AG10803 (cell line): ENCODE results near the gene SUCO.

ENCODE experiments used
- DNase-seq: peaks from one replicate; pipeline ENCODE4 v3.0.0; 2010; ENCODE audit warnings: low read depth
- H3K4me3 ChIP-seq: 2 replicates; pipeline ENCODE4 v1.5.1; 2011; ENCODE audit warnings: mild to moderate bottlenecking, low read length, control low read depth
- CTCF ChIP-seq: conservative IDR thresholded peaks from 2 replicates; pipeline ENCODE4 v1.5.1; 2011; ENCODE audit warnings: mild to moderate bottlenecking, low read length, control low read depth, inconsistent platforms

Gene SUCO

GRCh38 chr1:172623748-172624147 lies 90.8 kb downstream of the SUCO start:
- H3K4me3 ChIP-seq: no peak overlapping the region
- no peak for TF ChIP-seq CTCF
- DNase-seq: no peak

DNA sequence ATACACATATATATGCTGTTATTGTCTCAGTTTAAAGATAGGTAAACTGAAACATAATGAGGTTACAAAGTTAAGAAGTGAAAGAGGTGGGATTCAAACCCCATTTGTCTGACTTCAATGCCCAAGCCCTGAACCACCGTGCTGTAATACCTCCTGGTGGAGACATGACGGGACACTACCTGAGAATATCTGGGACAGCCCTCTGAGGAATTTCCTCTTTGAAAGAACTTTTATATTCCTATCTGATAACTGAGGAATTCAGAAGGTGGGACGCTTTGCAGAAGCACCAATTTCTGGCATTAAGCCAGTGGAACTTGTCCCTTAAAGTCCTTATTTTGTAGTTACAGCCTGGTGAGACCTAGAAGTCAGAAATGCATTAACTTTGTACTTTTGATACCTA lies 93.9 kb downstream of the SUCO start:
- DNase-seq: no peak
- no peak overlapping the region for H3K4me3 ChIP-seq
- TF ChIP-seq CTCF: no peak

DNA sequence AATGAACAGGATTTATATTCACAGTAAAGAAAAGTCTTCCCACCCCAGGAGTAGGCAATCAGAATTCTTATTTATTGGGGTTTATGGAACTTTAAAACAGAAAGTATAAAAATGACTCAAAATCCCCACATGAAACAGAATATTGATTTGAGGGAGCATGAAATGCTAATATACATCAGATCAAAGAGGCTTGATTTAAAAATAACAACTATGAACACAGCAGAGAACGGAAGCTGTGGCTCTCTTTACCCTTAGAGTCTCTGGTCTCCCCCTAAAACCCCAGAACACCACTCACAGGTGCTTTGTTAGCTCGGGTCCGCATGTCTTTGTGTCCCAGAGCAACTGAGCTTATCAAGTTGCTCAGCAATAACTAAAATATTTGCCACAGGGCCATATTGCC lies 94.8 kb downstream of the SUCO start:
- H3K4me3 ChIP-seq: no peak overlapping the region
- no peak for TF ChIP-seq CTCF
- no peak for DNase-seq

- H3K4me3 ChIP-seq: no peak overlapping the region
- DNase-seq: peak; percentile 49
- TF ChIP-seq CTCF: no peak
These were observed 95.5 kb downstream of the SUCO start for GRCh38 chr1:172628401-172628800.

DNA sequence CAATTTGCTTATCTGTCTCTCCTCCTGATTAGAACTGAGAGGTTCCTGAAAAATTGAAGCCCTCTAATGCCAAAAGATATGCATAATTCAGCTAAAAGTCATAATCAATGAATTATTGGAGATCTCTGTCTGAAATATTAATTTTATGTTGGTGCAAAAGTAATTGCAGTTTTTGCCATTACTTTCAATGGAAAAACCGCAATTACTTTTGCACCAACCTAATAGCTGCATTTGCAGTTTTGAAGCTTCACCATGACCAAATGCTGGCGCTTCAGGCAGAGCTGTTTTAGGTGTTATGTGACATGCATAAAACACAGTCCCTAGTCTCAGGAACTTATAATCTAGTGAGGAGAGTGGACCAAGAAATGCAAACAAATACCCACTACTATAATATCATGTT lies 96.2 kb downstream of the SUCO start:
- TF ChIP-seq CTCF: no peak
- DNase-seq: no peak

DNA sequence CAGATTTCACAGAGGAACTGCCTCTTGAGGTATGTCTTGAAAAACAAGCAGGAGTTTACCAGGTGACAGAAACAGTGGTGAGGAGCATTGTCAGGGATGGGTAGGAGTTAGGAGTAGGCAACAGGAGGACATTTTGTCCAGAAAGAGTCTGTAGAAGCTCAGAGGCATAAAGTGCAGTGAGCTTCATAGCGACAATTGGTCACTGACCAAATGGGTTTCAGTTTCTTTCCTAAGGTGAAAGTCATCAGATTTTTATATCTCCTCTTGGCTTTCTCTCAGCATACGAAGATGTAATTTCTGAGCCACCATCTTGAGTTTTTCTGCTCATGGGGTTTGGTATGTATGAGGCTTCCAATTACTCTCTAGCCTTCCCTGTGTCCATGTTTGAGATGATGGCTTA lies 96.7 kb downstream of the SUCO start:
- no peak for TF ChIP-seq CTCF
- DNase-seq: no peak

More for the DNA sequence above, 96.2 kb downstream of the SUCO start:
- no peak overlapping the region for H3K4me3 ChIP-seq

GRCh38 chr1:172630056-172630818 lies 97.3 kb downstream of the SUCO start:
- H3K4me3 ChIP-seq: no peak overlapping the region
- DNase-seq: no peak
- no peak for TF ChIP-seq CTCF

More for the DNA sequence above, 96.7 kb downstream of the SUCO start:
- no peak overlapping the region for H3K4me3 ChIP-seq
